Chondrocyte (in vitro differentiated cells): ENCODE results near the gene CLEC10A. TPM values are rescaled to one million over a fixed set of nuclear protein-coding genes. Genes with fewer than 3 reads are reported as not detected.
"Not testable (repeated sequence)": the region's sequence is repeated elsewhere in the genome, so short reads cannot be mapped to it uniquely, and the experiment has no call there.

Source experiments
- DNase-seq: peaks from one replicate; pipeline ENCODE4 v3.0.0; 2021; ENCODE audit warnings: mixed read lengths, low spot score
- H3K27ac Mint-ChIP-seq: one replicate; pipeline ENCODE4 v1.8.0; 2021; ENCODE audit warnings: mild to moderate bottlenecking, moderate library complexity, mixed read lengths; ENCODE audit not compliant: unreplicated experiment
- H3K27me3 Mint-ChIP-seq: 2 replicates; pipeline ENCODE4 v1.8.0; 2021; ENCODE audit warnings: low read depth, mixed read lengths
- H3K36me3 Mint-ChIP-seq: 2 replicates; pipeline ENCODE4 v1.8.0; 2021; ENCODE audit warnings: low read depth, mixed read lengths
- H3K4me1 Mint-ChIP-seq: 2 replicates; pipeline ENCODE4 v1.8.0; 2021; ENCODE audit warnings: low read depth, mild to moderate bottlenecking, mixed read lengths
- H3K4me3 Mint-ChIP-seq: one replicate; pipeline ENCODE4 v1.8.0; 2021; ENCODE audit warnings: mild to moderate bottlenecking, moderate library complexity, mixed read lengths; ENCODE audit not compliant: unreplicated experiment
- H3K9me3 Mint-ChIP-seq: 2 replicates; pipeline ENCODE4 v1.8.0; 2021; ENCODE audit warnings: low read depth, mixed read lengths
- CTCF ChIP-seq: fragments of 200-600 bp; sonication (generic); IDR thresholded peaks from 2 replicates; pipeline ENCODE4 v1.5.0; 2021; ENCODE audit warnings: antibody characterized with exemption, mild to moderate bottlenecking, moderate library complexity
- total RNA-seq: library from RNA; stranded (reverse); gene quantifications from 3 replicates; pipeline ENCODE4 v1.2.1, GENCODE V29; 2021

The CLEC10A gene
- total RNA-seq, 1 donor from 2014 or later = not detected

GRCh38 chr17:7124923-7125322, 44.9 kb upstream of the CLEC10A start:
- H3K36me3 Mint-ChIP-seq = no peaks in the 10 kb centered on the region
- H3K4me3 Mint-ChIP-seq = no peak overlapping the region
- H3K27ac Mint-ChIP-seq = no peak overlapping the region
- peaks cover 18% of the 10 kb centered on the region for H3K4me1 Mint-ChIP-seq
- H3K27me3 Mint-ChIP-seq = peaks cover 5% of the 10 kb centered on the region
- no peak for DNase-seq
- TF ChIP-seq CTCF = no peak
- H3K9me3 Mint-ChIP-seq = no peaks in the 10 kb centered on the region

DNA sequence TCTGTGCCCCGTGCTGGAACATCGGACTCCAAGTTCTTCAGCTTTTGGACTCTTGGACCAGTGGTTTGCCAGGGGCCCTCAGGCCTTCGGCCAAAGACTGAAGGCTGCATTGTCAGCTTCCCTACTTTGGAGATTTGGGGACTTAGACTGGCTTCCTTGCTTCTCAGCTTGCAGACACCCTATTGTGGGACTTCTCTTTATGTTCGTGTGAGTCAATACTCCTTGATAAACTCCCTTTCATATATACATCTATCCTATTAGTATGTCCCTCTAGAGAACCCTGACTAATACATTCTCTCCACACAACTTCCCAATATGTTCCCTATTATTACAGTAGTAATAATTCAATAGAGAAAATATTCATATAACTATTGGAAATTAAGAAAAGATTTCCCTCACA, 43.8 kb upstream of the CLEC10A start:
- no peak overlapping the region for H3K4me3 Mint-ChIP-seq
- peaks cover 23% of the 10 kb centered on the region for H3K4me1 Mint-ChIP-seq
- no peaks in the 10 kb centered on the region for H3K27me3 Mint-ChIP-seq
- TF ChIP-seq CTCF = no peak
- H3K9me3 Mint-ChIP-seq = no peaks in the 10 kb centered on the region
- H3K27ac Mint-ChIP-seq = no peak overlapping the region
- no peak for DNase-seq
- H3K36me3 Mint-ChIP-seq = no peaks in the 10 kb centered on the region

DNA sequence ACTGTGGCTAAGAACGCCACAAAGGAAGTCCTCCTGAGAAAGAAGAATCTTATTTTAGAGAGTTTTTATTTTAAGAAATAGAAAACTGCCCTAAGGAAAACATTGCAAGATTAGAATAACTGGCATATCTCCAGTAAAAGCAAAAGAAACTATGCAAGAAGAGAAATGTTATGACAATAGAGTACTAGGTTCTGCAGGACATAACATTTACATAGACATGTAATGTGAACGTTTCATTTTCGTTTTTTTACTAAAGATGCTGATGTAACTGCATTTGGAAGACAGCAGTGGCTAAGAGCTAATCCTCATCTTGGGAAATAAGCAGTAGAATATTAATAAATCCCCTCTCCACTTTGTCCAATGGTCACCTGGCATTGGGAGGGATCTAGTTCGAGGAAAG, 42.3 kb upstream of the CLEC10A start:
- no peak for DNase-seq
- Mint-ChIP-seq H3K36me3 (no peaks in the 10 kb centered on the region), H3K4me1 (peaks cover 23% of the 10 kb centered on the region), H3K27me3 (no peaks in the 10 kb centered on the region), H3K4me3 (no peak overlapping the region), H3K9me3 (peaks cover 2% of the 10 kb centered on the region), H3K27ac (peak overlapping the region; percentile 24)
- TF ChIP-seq CTCF = no peak

DNA sequence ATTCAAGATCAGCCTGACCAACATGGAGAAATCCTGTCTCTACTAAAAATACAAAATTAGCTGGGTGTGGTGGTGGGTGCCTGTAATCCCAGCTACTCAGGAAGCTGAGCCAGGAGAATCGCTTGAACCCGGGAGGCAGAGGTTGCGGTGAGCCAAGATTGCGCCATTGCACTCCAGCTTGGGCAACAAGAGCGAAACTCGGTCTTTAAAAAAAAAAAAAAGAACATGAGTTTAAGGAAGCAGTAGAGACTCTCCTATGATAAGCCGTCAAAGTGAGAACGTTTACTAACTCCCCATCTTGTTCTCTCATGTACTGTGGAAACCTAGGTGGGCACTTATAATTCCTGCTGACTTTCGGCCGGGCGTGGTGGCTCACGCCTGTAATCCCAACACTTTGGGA, 40.6 kb upstream of the CLEC10A start:
- not testable (repeated sequence) for H3K27me3 Mint-ChIP-seq, H3K4me3 Mint-ChIP-seq, DNase-seq, H3K36me3 Mint-ChIP-seq, H3K9me3 Mint-ChIP-seq
- H3K4me1 Mint-ChIP-seq = peaks cover 23% of the 10 kb centered on the region
- H3K27ac Mint-ChIP-seq = peak overlapping the region; percentile 65

DNA sequence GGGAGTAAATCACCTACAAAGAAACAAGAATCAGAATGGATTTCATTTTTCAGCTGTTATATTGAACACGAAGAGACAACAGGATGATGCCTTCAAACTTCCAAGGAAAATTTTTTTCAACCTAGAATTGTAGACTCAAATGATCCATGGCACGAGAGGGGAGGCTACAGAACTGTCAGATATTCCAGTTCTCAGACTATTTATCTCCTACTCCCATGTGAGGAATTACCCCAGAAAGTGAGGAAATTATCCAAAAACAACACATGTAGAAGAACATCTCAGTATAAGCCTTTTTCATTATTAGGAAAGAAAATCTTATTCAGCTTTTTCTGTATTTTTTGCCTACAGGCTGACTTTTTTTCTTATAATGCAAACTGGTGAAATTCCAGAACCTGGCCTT, 40.1 kb upstream of the CLEC10A start:
- peaks cover 3% of the 10 kb centered on the region for H3K36me3 Mint-ChIP-seq
- peaks cover 5% of the 10 kb centered on the region for H3K9me3 Mint-ChIP-seq
- H3K27me3 Mint-ChIP-seq = peaks cover 2% of the 10 kb centered on the region
- H3K27ac Mint-ChIP-seq = peak overlapping the region; percentile 65
- H3K4me3 Mint-ChIP-seq = no peak overlapping the region
- peaks cover 23% of the 10 kb centered on the region for H3K4me1 Mint-ChIP-seq
- TF ChIP-seq CTCF = no peak
- DNase-seq = no peak

- DNase-seq = peak; percentile 83
- Mint-ChIP-seq H3K9me3 (peaks cover 5% of the 10 kb centered on the region), H3K4me1 (peaks cover 23% of the 10 kb centered on the region), H3K27ac (no peak overlapping the region), H3K27me3 (peaks cover 2% of the 10 kb centered on the region), H3K36me3 (peaks cover 3% of the 10 kb centered on the region), H3K4me3 (no peak overlapping the region)
- no peak for TF ChIP-seq CTCF
Measured at GRCh38 chr17:7119314-7119713, 39.3 kb upstream of the CLEC10A start.
